SJCRH30 (cell line): ENCODE data around the gene CHRNB2. TPM values are rescaled to one million over a fixed set of nuclear protein-coding genes. Genes with fewer than 3 reads are reported as not detected.

Experiments
- DNase-seq, 2 experiments: peaks; one replicate each; pipeline ENCODE4 v3.0.0-alpha.2; 2015 to 2020
- H3K27ac ChIP-seq: fragments of 250-450 bp; sonication (Bioruptor Pico); 2 replicates; pipeline ENCODE4 v1.5.1; 2020; ENCODE audit warnings: mild to moderate bottlenecking, moderate library complexity
- H3K27me3 ChIP-seq: fragments of 250-450 bp; sonication (Bioruptor Pico); 2 replicates; pipeline ENCODE4 v1.5.1; 2020; ENCODE audit warnings: mild to moderate bottlenecking, moderate library complexity
- H3K36me3 ChIP-seq: fragments of 250-450 bp; sonication (Bioruptor Pico); 2 replicates; pipeline ENCODE4 v1.5.1; 2020; ENCODE audit warnings: mild to moderate bottlenecking, moderate library complexity
- H3K4me1 ChIP-seq: fragments of 250-450 bp; sonication (Bioruptor Pico); 2 replicates; pipeline ENCODE4 v1.5.1; 2020; ENCODE audit warnings: mild to moderate bottlenecking, moderate library complexity
- H3K4me3 ChIP-seq: fragments of 250-450 bp; sonication (Bioruptor Pico); 2 replicates; pipeline ENCODE4 v1.5.1; 2020; ENCODE audit warnings: mild to moderate bottlenecking, moderate library complexity
- H3K9me3 ChIP-seq: fragments of 250-450 bp; sonication (Bioruptor Pico); replicated peaks from 2 replicates; pipeline ENCODE4 v1.5.1; 2020; ENCODE audit warnings: mild to moderate bottlenecking, moderate library complexity
- total RNA-seq: library from RNA; depleted of rRNA; stranded (reverse); fragments of >200 nt; shearing (Covaris generic); gene quantifications from 2 replicates; pipeline ENCODE4 v1.2.3, GENCODE V29; 2014

Gene CHRNB2
- total RNA-seq, 1 experiment from 2014 or later: 0.08 TPM

- H3K36me3 ChIP-seq: peaks cover 11% of the 10 kb centered on the region
- DNase-seq: no peak
- H3K4me3 ChIP-seq: peak overlapping the region; percentile 99
- H3K27ac ChIP-seq: peak overlapping the region; percentile 93
- no peaks in the 10 kb centered on the region for H3K27me3 ChIP-seq
- H3K9me3 ChIP-seq: no peaks in the 10 kb centered on the region
- peaks cover 16% of the 10 kb centered on the region for H3K4me1 ChIP-seq
Observed at GRCh38 chr1:154607106-154607608, 39.6 kb downstream of the CHRNB2 start.

GRCh38 chr1:154607609-154608396 is 40.2 kb downstream of the CHRNB2 start, which contains the start of gene ADAR:
ADAR (minus strand) TSS chr1:154608186; CDS start chr1:154608006, 180 bp downstream.
- H3K9me3 ChIP-seq: no peaks in the 10 kb centered on the region
- peak; percentile 84 to 85 for DNase-seq
- H3K4me1 ChIP-seq: peaks cover 16% of the 10 kb centered on the region
- peaks cover 6% of the 10 kb centered on the region for H3K36me3 ChIP-seq
- peak within 1 kb of the TSS; percentile 99 for H3K4me3 ChIP-seq
- H3K27me3 ChIP-seq: no peaks in the 10 kb centered on the region
- peak within 1 kb of the TSS; percentile 93 for H3K27ac ChIP-seq

GRCh38 chr1:154608397-154609270 is 41.1 kb downstream of the CHRNB2 start:
- Histone ChIP-seq H3K4me3 (peak overlapping the region; percentile 99), H3K27ac (peak overlapping the region; percentile 93), H3K4me1 (peaks cover 16% of the 10 kb centered on the region), H3K9me3 (no peaks in the 10 kb centered on the region), H3K27me3 (no peaks in the 10 kb centered on the region), H3K36me3 (peaks cover 6% of the 10 kb centered on the region)
- peak; percentile 46 to 62 for DNase-seq

- Histone ChIP-seq H3K4me3 (no peak overlapping the region), H3K4me1 (peaks cover 16% of the 10 kb centered on the region), H3K9me3 (no peaks in the 10 kb centered on the region), H3K36me3 (peaks cover 6% of the 10 kb centered on the region), H3K27me3 (no peaks in the 10 kb centered on the region), H3K27ac (no peak overlapping the region)
- DNase-seq: peak in 1 of 2 experiments; percentile 17
Observed at GRCh38 chr1:154609398-154610380, 42.1 kb downstream of the CHRNB2 start.

DNA sequence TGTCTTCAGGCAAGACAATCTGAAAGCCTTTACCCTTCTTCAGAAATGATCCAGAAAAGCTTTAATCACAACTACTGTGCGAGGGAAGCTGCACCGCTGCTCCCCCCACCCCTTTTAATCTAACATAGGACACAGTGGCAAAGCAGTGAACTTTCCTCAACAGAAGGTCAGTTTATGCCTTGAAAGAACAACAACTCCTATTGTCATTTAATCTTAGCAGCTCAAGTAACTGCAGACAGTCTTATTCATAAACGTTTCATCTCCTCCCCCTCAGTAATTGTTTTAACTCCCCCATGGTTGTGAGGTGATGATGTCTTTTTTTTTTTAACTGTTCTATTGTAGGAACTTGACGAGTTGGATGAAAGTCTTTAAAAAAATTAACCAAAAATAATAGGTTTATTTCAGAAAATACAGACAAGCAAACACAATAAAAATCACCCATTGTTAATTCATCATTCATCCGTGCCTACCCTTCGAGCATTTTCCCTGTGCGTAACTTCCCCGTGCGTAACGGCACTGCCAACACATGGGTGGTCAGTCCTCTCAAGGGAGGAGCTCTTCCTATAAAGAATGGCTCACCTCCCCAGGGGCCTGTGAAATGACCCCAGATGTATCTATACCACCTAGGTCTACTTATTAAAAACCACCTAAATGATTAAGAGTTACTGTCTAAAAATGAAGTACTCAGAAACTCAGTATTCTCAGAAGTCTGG is 43.7 kb downstream of the CHRNB2 start:
- H3K9me3 ChIP-seq: no peaks in the 10 kb centered on the region
- H3K36me3 ChIP-seq: peaks cover 3% of the 10 kb centered on the region; the same call in 1 of the 2 replicates
- no peak overlapping the region for H3K4me3 ChIP-seq
- H3K4me1 ChIP-seq: peaks cover 16% of the 10 kb centered on the region
- no peaks in the 10 kb centered on the region for H3K27me3 ChIP-seq
- H3K27ac ChIP-seq: no peak overlapping the region
- DNase-seq: peak in 1 of 2 experiments; percentile 15

DNA sequence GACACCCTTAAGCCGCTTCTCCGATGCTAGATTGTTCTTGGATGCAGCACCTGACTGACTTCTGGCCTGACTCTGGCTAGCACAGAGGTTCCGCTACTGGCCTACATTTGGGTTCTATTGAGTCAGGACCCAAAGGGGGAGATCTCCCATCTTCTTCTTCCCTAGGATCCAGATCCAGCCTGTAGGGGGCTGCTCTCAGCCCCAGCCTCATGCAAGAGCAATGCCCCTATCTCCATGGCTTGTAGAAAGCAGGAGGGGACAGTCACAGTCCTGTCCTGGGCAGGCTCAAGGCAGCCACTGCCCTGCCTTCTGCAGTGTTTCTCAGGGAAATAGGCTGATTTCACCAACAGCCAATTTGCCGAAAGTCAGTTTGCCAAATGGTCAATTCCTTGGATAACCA is 46.7 kb downstream of the CHRNB2 start:
- no peak overlapping the region for H3K4me3 ChIP-seq
- no peak overlapping the region for H3K27ac ChIP-seq
- no peaks in the 10 kb centered on the region for H3K27me3 ChIP-seq
- H3K9me3 ChIP-seq: no peaks in the 10 kb centered on the region
- H3K4me1 ChIP-seq: peaks cover 12% of the 10 kb centered on the region
- peaks cover 3% of the 10 kb centered on the region for H3K36me3 ChIP-seq
- no peak for DNase-seq

DNA sequence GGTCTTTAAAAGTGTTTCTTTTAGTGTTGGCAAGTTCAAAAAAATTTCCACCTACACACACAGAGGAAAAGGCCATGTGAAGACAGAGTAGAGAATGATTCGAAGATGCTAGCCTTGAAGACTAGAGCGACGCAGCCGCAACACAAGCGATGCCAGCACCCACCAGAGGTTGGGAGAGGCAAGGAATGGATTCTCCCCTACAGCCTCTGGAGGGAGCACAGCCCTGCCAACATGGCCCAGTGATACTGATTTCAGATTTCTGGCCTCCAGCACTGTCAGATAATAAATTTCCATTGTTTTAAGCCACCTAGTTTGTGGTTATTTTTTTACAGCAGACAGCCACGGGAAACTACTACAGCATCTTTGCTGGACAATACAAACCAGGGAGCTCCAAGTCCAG is 47.3 kb downstream of the CHRNB2 start:
- Histone ChIP-seq H3K27ac (no peak overlapping the region), H3K4me3 (no peak overlapping the region), H3K36me3 (peaks cover 3% of the 10 kb centered on the region), H3K27me3 (no peaks in the 10 kb centered on the region), H3K9me3 (no peaks in the 10 kb centered on the region), H3K4me1 (peaks cover 8% of the 10 kb centered on the region)
- no peak for DNase-seq

GRCh38 chr1:154615411-154615810 is 47.8 kb downstream of the CHRNB2 start:
- Histone ChIP-seq H3K9me3 (no peaks in the 10 kb centered on the region), H3K4me1 (peaks cover 8% of the 10 kb centered on the region), H3K36me3 (peaks cover 3% of the 10 kb centered on the region), H3K4me3 (no peak overlapping the region), H3K27ac (no peak overlapping the region), H3K27me3 (no peaks in the 10 kb centered on the region)
- no peak for DNase-seq

DNA sequence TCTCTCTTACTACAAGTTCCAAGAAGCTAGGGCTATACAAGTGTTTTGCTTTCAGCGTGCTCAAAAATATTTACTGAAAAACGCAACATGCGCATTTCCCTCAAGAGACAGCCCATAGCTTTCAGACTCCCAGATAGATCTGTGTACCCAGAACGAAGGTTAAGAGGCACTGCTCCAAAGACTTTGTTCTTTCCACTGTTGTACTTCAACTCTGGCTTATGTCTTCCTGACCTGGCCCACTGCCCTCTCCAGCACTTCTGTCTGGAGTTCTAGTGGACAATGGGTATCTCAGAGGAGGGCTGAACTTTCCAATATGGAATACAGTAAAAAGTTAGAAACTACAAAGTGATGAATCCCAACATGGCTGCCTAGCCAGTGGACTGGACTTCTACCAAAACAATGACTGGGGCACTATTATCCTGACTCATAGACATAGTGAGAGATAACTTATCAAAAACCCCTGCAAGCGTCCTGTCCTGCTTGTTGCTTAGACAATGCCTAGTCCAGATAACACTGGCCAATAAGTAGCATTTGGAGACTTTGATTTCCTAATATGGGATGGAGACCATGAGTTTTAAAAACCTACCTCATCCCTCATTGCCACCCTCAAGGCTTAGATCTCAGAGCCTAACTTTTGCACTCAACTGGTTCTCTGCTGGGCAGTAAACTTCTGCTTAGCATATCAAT is 49.2 kb downstream of the CHRNB2 start:
- no peak overlapping the region for H3K27ac ChIP-seq
- no peaks in the 10 kb centered on the region for H3K9me3 ChIP-seq
- peaks cover 4% of the 10 kb centered on the region; the same call in 1 of the 2 replicates for H3K36me3 ChIP-seq
- H3K27me3 ChIP-seq: no peaks in the 10 kb centered on the region
- H3K4me3 ChIP-seq: no peak overlapping the region
- no peak for DNase-seq
- H3K4me1 ChIP-seq: peaks cover 9% of the 10 kb centered on the region

DNA sequence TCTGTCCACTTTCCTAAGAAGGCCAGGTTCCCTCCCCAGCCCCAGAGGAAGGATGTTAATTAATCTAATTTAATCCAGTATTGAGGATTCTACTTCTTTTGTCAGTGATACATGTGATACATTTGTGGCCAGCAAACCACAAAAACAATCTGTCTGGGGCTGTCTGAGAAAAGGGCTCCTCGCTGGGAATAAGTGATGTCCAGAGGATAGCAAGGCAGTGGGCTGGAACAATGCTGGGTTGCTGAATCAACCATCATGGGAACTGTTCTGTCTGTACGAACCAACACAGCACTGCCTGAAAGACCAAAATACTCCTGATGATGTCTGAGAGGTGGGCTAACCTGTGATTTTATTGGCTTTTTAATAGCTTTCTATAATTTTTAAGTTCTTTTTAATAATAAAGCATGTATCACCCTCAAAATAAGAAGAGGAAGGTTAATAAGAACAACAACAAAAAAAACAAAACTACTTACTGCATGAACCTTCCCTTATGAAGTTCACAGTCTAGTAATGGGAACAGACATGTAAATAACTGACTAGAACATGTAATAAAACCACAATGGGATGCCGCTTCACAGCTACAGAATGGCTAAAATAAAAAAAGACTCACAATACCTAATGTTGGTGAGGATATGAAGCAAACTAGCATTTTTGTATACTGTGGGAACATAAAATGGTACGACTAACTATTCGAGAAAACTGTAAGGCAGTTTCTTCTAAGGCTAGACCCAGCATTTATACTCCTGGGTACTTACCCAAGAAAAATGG is 51.8 kb downstream of the CHRNB2 start:
- no peak overlapping the region for H3K27ac ChIP-seq
- peaks cover 31% of the 10 kb centered on the region for H3K4me1 ChIP-seq
- DNase-seq: no peak
- peaks cover 4% of the 10 kb centered on the region; the same call in 1 of the 2 replicates for H3K36me3 ChIP-seq
- no peaks in the 10 kb centered on the region for H3K9me3 ChIP-seq
- H3K4me3 ChIP-seq: no peak overlapping the region
- H3K27me3 ChIP-seq: no peaks in the 10 kb centered on the region

GRCh38 chr1:154620751-154621150 is 53.2 kb downstream of the CHRNB2 start:
- H3K36me3 ChIP-seq: peaks cover 4% of the 10 kb centered on the region; the same call in 1 of the 2 replicates
- no peak overlapping the region for H3K4me3 ChIP-seq
- H3K9me3 ChIP-seq: no peaks in the 10 kb centered on the region
- H3K4me1 ChIP-seq: peaks cover 40% of the 10 kb centered on the region
- no peaks in the 10 kb centered on the region for H3K27me3 ChIP-seq
- DNase-seq: no peak
- H3K27ac ChIP-seq: no peak overlapping the region

DNA sequence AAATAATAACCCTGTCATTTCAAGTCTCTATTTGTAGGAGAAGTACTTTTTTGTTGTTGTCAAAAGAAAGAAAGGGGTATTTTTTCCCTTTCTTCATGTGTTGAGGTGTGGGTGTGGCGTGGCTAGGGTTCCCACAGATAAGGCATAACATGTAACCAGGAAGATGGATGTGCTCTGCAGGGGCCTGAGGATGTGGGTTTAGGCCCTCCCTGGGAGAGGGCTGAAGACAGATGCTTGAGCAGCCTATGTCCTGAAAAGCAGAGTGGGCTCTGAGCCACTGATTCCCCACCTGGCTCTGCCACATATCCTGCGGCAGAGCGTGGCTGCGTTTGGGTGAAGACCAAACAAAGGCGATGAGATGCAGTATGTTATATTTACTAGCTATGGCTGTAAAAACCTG is 54.3 kb downstream of the CHRNB2 start:
- no peaks in the 10 kb centered on the region for H3K9me3 ChIP-seq
- H3K36me3 ChIP-seq: peaks cover 4% of the 10 kb centered on the region; the same call in 1 of the 2 replicates
- H3K4me1 ChIP-seq: peaks cover 47% of the 10 kb centered on the region
- peak overlapping the region; percentile 84 for H3K27ac ChIP-seq
- no peaks in the 10 kb centered on the region for H3K27me3 ChIP-seq
- no peak overlapping the region for H3K4me3 ChIP-seq
- DNase-seq: peak; percentile 73 to 85
